Stimulated activated naive CD8-positive, alpha-beta T cell treated with anti-CD3 and anti-CD28 coated beads, Interleukin-15, amount 100 ng/mL, for 72 hours (primary cell): ENCODE measurements around the gene AP2A2.

ENCODE experiments used
- ATAC-seq: fragments of 150-1000 bp; cut with Tn5 transposase; 2 replicates; pipeline ENCODE4 v1.10.0; 2021; ENCODE audit warnings: mild to moderate bottlenecking, moderate library complexity
- DNase-seq, 2 donors: peaks; one replicate each; pipeline ENCODE4 v3.0.0; 2021 to 2022
- H3K27ac Mint-ChIP-seq, 2 donors: one replicate each; pipeline ENCODE4 v1.8.0; 2022; ENCODE audit warnings: mild to moderate bottlenecking in 2 of 2, mixed read lengths in 2 of 2, moderate library complexity in 2 of 2
- H3K27me3 Mint-ChIP-seq: one replicate; pipeline ENCODE4 v1.8.0; 2022; ENCODE audit warnings: mixed read lengths
- H3K4me1 Mint-ChIP-seq: one replicate; pipeline ENCODE4 v1.8.0; 2022; ENCODE audit warnings: mild to moderate bottlenecking, mixed read lengths
- H3K4me3 Mint-ChIP-seq, 2 donors: one replicate each; pipeline ENCODE4 v1.8.0; 2022; ENCODE audit warnings: mild to moderate bottlenecking in 2 of 2, mixed read lengths in 2 of 2, moderate library complexity in 1 of 2
- H3K9me3 Mint-ChIP-seq, 2 donors: one replicate each; pipeline ENCODE4 v1.8.0; 2022; ENCODE audit warnings: mixed read lengths in 2 of 2

AP2A2 gene

GRCh38 chr11:911031-911889, 14.4 kb upstream of the AP2A2 start:
- ATAC-seq (peak; percentile 63), DNase-seq (peak in 1 of 2 donors; percentile 61)
- Mint-ChIP-seq H3K9me3 (no peaks in the 10 kb centered on the region), H3K4me3 (peak overlapping the region; percentile 92 to 94), H3K27ac (peak overlapping the region; percentile 82 to 92), H3K4me1 (peaks cover 35% of the 10 kb centered on the region), H3K27me3 (no peaks in the 10 kb centered on the region)

GRCh38 chr11:911890-912219, 13.8 kb upstream of the AP2A2 start:
- Mint-ChIP-seq H3K4me3 (peak overlapping the region; percentile 92 to 94), H3K4me1 (peaks cover 35% of the 10 kb centered on the region), H3K27ac (peak overlapping the region; percentile 82 to 92), H3K9me3 (no peaks in the 10 kb centered on the region), H3K27me3 (no peaks in the 10 kb centered on the region)
- DNase-seq (no peak), ATAC-seq (no peak)

- Mint-ChIP-seq H3K4me1 (peaks cover 35% of the 10 kb centered on the region), H3K27ac (no peak overlapping the region), H3K27me3 (no peaks in the 10 kb centered on the region), H3K9me3 (no peaks in the 10 kb centered on the region), H3K4me3 (peak overlapping the region in 1 of 2 donors; percentile 92)
- DNase-seq (no peak), ATAC-seq (no peak)
Measured at GRCh38 chr11:912266-912665, 13.4 kb upstream of the AP2A2 start.

GRCh38 chr11:913043-913442, 12.6 kb upstream of the AP2A2 start:
- DNase-seq = no peak
- no peak overlapping the region for H3K4me3 Mint-ChIP-seq
- no peak for ATAC-seq
- no peaks in the 10 kb centered on the region for H3K9me3 Mint-ChIP-seq
- peaks cover 29% of the 10 kb centered on the region for H3K4me1 Mint-ChIP-seq
- H3K27ac Mint-ChIP-seq = no peak overlapping the region
- no peaks in the 10 kb centered on the region for H3K27me3 Mint-ChIP-seq

GRCh38 chr11:914204-914603, 11.5 kb upstream of the AP2A2 start:
- no peak overlapping the region for H3K4me3 Mint-ChIP-seq

GRCh38 chr11:914747-915501, 10.7 kb upstream of the AP2A2 start:
- ATAC-seq = no peak
- Mint-ChIP-seq H3K27me3 (no peaks in the 10 kb centered on the region), H3K27ac (peak overlapping the region in 1 of 2 donors; percentile 13), H3K4me1 (peaks cover 10% of the 10 kb centered on the region), H3K9me3 (no peaks in the 10 kb centered on the region), H3K4me3 (no peak overlapping the region)
- DNase-seq = no peak

More at GRCh38 chr11:914204-914603, 11.5 kb upstream of the AP2A2 start:
- H3K27ac Mint-ChIP-seq = no peak overlapping the region
- no peak for ATAC-seq
- H3K27me3 Mint-ChIP-seq = no peaks in the 10 kb centered on the region
- H3K9me3 Mint-ChIP-seq = no peaks in the 10 kb centered on the region
- H3K4me1 Mint-ChIP-seq = peaks cover 17% of the 10 kb centered on the region
- no peak for DNase-seq

- no peak overlapping the region for H3K4me3 Mint-ChIP-seq
Measured at GRCh38 chr11:917426-917825, 8.2 kb upstream of the AP2A2 start.

GRCh38 chr11:921921-922678, 3.6 kb upstream of the AP2A2 start:
- ATAC-seq = no peak
- Mint-ChIP-seq H3K9me3 (no peaks in the 10 kb centered on the region), H3K4me1 (peaks cover 13% of the 10 kb centered on the region), H3K27me3 (no peaks in the 10 kb centered on the region), H3K27ac (no peak overlapping the region), H3K4me3 (no peak overlapping the region)
- no peak for DNase-seq

More at GRCh38 chr11:917426-917825, 8.2 kb upstream of the AP2A2 start:
- H3K9me3 Mint-ChIP-seq = no peaks in the 10 kb centered on the region
- H3K4me1 Mint-ChIP-seq = no peaks in the 10 kb centered on the region
- DNase-seq (no peak), ATAC-seq (no peak)
- no peaks in the 10 kb centered on the region for H3K27me3 Mint-ChIP-seq
- no peak overlapping the region for H3K27ac Mint-ChIP-seq

- DNase-seq (no peak), ATAC-seq (no peak)
- Mint-ChIP-seq H3K27ac (no peak overlapping the region), H3K9me3 (no peaks in the 10 kb centered on the region), H3K27me3 (no peaks in the 10 kb centered on the region), H3K4me3 (no peak overlapping the region), H3K4me1 (peaks cover 30% of the 10 kb centered on the region)
Measured at GRCh38 chr11:923691-924405, 1.8 kb upstream of the AP2A2 start.

GRCh38 chr11:924406-925157, 1.1 kb upstream of the AP2A2 start:
- ATAC-seq (no peak), DNase-seq (no peak)
- H3K27ac Mint-ChIP-seq = no peak overlapping the region
- no peak overlapping the region for H3K4me3 Mint-ChIP-seq
- H3K9me3 Mint-ChIP-seq = no peaks in the 10 kb centered on the region
- no peaks in the 10 kb centered on the region for H3K27me3 Mint-ChIP-seq
- peaks cover 34% of the 10 kb centered on the region for H3K4me1 Mint-ChIP-seq

- H3K9me3 Mint-ChIP-seq = no peaks in the 10 kb centered on the region
Measured at GRCh38 chr11:925158-925495, 543 bp upstream of the AP2A2 start.

GRCh38 chr11:926341-926916, 759 bp downstream of the AP2A2 start:
- Mint-ChIP-seq H3K4me1 (peaks cover 43% of the 10 kb centered on the region), H3K27me3 (no peaks in the 10 kb centered on the region), H3K9me3 (no peaks in the 10 kb centered on the region), H3K4me3 (peak overlapping the region; percentile 85 to 88), H3K27ac (peak overlapping the region; percentile 52 to 76)
- DNase-seq = no peak
- ATAC-seq = peak; percentile 41

More at GRCh38 chr11:925158-925495, 543 bp upstream of the AP2A2 start:
- ATAC-seq = peak; percentile 17
- H3K27ac Mint-ChIP-seq = no peak overlapping the region
- H3K4me1 Mint-ChIP-seq = peaks cover 34% of the 10 kb centered on the region
- DNase-seq = no peak
- H3K27me3 Mint-ChIP-seq = no peaks in the 10 kb centered on the region
- H3K4me3 Mint-ChIP-seq = no peak overlapping the region

GRCh38 chr11:927871-928270, 2.2 kb downstream of the AP2A2 start:
- peak; percentile 50 for ATAC-seq

GRCh38 chr11:928786-929185, 3.1 kb downstream of the AP2A2 start:
- Mint-ChIP-seq H3K27me3 (no peaks in the 10 kb centered on the region), H3K27ac (no peak overlapping the region), H3K4me3 (peak overlapping the region in 1 of 2 donors; percentile 2), H3K9me3 (no peaks in the 10 kb centered on the region), H3K4me1 (peaks cover 61% of the 10 kb centered on the region)
- ATAC-seq = no peak
- no peak for DNase-seq

More at GRCh38 chr11:927871-928270, 2.2 kb downstream of the AP2A2 start:
- Mint-ChIP-seq H3K4me3 (peak overlapping the region; percentile 85 to 88), H3K27me3 (no peaks in the 10 kb centered on the region), H3K9me3 (no peaks in the 10 kb centered on the region), H3K27ac (no peak overlapping the region), H3K4me1 (peaks cover 52% of the 10 kb centered on the region)
- DNase-seq = peak in 1 of 2 donors; percentile 32
